Suprapubic skin (tissue), 4 donors: ENCODE data around the gene PIGL. TPM values are rescaled to one million over a fixed set of nuclear protein-coding genes. Genes with fewer than 3 reads are reported as not detected.

Source experiments
- DNase-seq, 2 donors: peaks; one replicate each; pipeline ENCODE4 v3.0.0-alpha.2; 2019; ENCODE audit warnings: low spot score in 2 of 2
- H3K27ac ChIP-seq: fragments of 200-600 bp; sonication (generic); one replicate; pipeline ENCODE4 v1.5.1; 2019
- H3K27me3 ChIP-seq: fragments of 200-600 bp; sonication (generic); one replicate; pipeline ENCODE4 v1.5.1; 2019
- H3K36me3 ChIP-seq: fragments of 200-600 bp; sonication (generic); one replicate; pipeline ENCODE4 v1.5.1; 2019
- H3K4me1 ChIP-seq: fragments of 200-600 bp; sonication (generic); one replicate; pipeline ENCODE4 v1.5.1; 2019
- H3K4me3 ChIP-seq: fragments of 200-600 bp; sonication (generic); one replicate; pipeline ENCODE4 v1.5.1; 2019; ENCODE audit warnings: mild to moderate bottlenecking
- H3K9me3 ChIP-seq: fragments of 200-600 bp; sonication (generic); one replicate; pipeline ENCODE4 v1.5.1; 2019
- EP300 ChIP-seq: sonication (generic); formaldehyde crosslinking; IDR thresholded peaks from one replicate; pipeline ENCODE4 v1.6.1; 2017; ENCODE audit warnings: antibody characterized with exemption
- POLR2A ChIP-seq, 2 donors: fragments of 450-650 bp; IDR thresholded peaks; one replicate each; pipeline ENCODE4 v1.6.1; 2017; ENCODE audit warnings: antibody characterized with exemption in 2 of 2, mild to moderate bottlenecking in 2 of 2, moderate library complexity in 2 of 2
- POLR2AphosphoS5 ChIP-seq, 3 donors: sonication (generic); formaldehyde crosslinking; IDR thresholded peaks; one replicate each; pipeline ENCODE4 v1.6.1; 2017; ENCODE audit warnings: antibody characterized with exemption in 3 of 3
- WGBS: methylation state at CpG from one replicate; pipeline ENCODE4 v1.1.5; 2018; 5-methylcytosine and 5-hydroxymethylcytosine counted together
- total RNA-seq, 4 donors: library from RNA; depleted of rRNA; stranded (reverse); fragments of >200 nt; gene quantifications; one replicate each; pipeline ENCODE4 v1.1.0, GENCODE V29; 2016
- TF ChIP-seq, protein P1 (sequence below), 2 donors: fragments of 200-600 bp in 1 of 2; fragments of 450-650 bp in 1 of 2; sonication (generic) in 1 of 2; IDR thresholded peaks; one replicate each; pipeline ENCODE4 v1.5.1; 2016 to 2019; ENCODE audit warnings: antibody characterized with exemption in 2 of 2, mild to moderate bottlenecking in 1 of 2, moderate library complexity in 1 of 2

PIGL gene
- total RNA-seq, 4 donors from 2014 or later: 59.5 to 287 (median 76.6) TPM

DNA sequence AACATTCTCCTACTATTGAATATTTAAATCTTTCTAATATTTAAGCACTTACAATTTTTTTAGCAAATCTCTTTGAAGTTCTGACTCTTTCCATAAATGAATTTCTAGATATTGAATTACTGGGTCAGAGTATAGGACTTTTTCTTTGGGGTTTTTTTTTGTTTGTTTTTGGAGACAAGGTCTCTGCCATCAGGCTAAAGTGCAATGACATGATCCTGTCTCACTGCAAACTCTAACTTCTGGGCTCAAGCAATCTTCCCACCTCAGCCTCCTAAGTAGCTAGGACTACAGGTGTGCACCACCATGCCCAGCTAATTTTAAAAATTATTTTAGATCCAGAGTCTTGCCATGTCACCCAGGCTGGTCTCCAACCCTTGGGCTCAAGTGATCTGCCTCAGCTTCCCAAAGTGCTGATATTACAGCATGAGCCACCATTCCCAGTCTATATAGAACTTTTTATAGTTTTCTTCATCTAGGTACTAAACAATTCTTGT, 24.9 kb downstream of the PIGL start:
- Histone ChIP-seq H3K36me3 (peaks cover 4% of the 10 kb centered on the region), H3K27ac (no peak overlapping the region), H3K4me1 (no peaks in the 10 kb centered on the region), H3K27me3 (no peaks in the 10 kb centered on the region), H3K9me3 (no peaks in the 10 kb centered on the region), H3K4me3 (no peak overlapping the region)
- TF ChIP-seq, protein P1, sequence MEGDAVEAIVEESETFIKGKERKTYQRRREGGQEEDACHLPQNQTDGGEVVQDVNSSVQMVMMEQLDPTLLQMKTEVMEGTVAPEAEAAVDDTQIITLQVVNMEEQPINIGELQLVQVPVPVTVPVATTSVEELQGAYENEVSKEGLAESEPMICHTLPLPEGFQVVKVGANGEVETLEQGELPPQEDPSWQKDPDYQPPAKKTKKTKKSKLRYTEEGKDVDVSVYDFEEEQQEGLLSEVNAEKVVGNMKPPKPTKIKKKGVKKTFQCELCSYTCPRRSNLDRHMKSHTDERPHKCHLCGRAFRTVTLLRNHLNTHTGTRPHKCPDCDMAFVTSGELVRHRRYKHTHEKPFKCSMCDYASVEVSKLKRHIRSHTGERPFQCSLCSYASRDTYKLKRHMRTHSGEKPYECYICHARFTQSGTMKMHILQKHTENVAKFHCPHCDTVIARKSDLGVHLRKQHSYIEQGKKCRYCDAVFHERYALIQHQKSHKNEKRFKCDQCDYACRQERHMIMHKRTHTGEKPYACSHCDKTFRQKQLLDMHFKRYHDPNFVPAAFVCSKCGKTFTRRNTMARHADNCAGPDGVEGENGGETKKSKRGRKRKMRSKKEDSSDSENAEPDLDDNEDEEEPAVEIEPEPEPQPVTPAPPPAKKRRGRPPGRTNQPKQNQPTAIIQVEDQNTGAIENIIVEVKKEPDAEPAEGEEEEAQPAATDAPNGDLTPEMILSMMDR (IDR thresholded peaks at IDR 0.05): no peak
- TF ChIP-seq EP300: no peak
- TF ChIP-seq POLR2A (IDR thresholded peaks at IDR 0.05): no peak
- TF ChIP-seq POLR2AphosphoS5 (IDR thresholded peaks at IDR 0.05): no peak
- DNase-seq: no peak

DNA sequence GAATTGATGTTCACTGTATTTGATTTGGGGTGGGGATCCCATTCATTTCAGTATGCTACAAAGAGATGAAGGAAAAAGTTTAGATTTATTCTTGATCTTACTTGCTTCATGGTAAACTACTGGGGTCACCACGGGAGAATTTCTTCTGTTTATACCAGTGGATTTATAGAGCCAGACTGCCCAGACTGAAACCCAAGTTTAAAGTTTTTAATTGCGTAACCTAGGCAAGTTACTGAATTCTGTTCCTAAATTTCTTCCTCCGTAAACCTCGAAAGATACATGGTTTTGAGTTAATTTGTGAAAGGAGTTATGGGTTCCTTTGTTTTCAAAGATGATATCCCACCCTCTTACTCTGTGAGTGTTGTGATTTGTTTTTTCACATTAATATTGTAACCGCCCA, 26.4 kb downstream of the PIGL start:
- Histone ChIP-seq H3K9me3 (no peaks in the 10 kb centered on the region), H3K4me3 (no peak overlapping the region), H3K36me3 (no peaks in the 10 kb centered on the region), H3K27ac (no peak overlapping the region), H3K27me3 (no peaks in the 10 kb centered on the region), H3K4me1 (no peaks in the 10 kb centered on the region)
- TF ChIP-seq, protein P1 (IDR thresholded peaks at IDR 0.05): no peak
- no peak for TF ChIP-seq EP300
- TF ChIP-seq POLR2AphosphoS5 (IDR thresholded peaks at IDR 0.05): no peak
- 89% methylated on average over 5 of the region's 5 CpGs for WGBS
- DNase-seq: no peak

DNA sequence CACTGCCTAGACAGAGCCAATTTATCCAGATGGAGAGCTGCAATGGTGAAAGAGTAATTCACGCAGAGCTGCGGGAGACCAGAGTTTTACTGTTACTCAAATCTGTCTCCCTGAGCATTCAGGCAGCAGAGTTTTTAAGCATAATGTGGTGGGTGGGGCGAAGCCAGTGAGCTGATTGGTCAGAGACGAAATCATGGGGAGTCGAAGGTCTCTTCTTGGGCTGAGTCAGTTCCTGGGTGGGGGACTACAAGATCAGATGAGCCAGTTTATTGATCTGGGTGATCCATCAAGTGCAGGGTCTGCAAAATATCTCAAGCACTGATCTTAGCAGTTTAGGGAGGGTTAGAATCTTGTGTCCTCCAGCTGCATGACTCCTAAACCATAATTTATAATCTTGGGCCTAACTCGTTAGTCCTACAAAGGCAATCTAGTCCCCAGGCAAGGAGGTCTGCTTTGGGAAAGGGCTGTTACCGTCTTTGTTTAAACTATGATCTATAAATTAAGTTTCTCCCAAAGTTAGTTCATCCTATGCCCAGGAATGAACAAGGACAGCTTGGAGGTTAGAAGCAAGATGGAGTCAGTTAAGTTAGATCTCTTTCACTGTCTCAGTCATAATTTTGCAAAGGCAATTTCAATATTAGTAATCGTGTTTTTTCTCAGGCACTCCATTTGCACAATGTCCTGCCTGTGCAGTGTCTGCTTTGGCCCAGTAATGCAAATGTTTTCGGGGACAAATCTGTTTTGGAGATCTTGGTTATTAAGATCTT, 27.0 kb downstream of the PIGL start:
- Histone ChIP-seq H3K4me3 (no peak overlapping the region), H3K27me3 (no peaks in the 10 kb centered on the region), H3K27ac (no peak overlapping the region), H3K36me3 (no peaks in the 10 kb centered on the region), H3K9me3 (no peaks in the 10 kb centered on the region), H3K4me1 (no peaks in the 10 kb centered on the region)
- 73% methylated on average over 9 of the region's 9 CpGs for WGBS
- DNase-seq: no peak
- TF ChIP-seq POLR2AphosphoS5 (IDR thresholded peaks at IDR 0.05) (no peak), EP300 (no peak)
- TF ChIP-seq, protein P1 (IDR thresholded peaks at IDR 0.05): no peak

DNA sequence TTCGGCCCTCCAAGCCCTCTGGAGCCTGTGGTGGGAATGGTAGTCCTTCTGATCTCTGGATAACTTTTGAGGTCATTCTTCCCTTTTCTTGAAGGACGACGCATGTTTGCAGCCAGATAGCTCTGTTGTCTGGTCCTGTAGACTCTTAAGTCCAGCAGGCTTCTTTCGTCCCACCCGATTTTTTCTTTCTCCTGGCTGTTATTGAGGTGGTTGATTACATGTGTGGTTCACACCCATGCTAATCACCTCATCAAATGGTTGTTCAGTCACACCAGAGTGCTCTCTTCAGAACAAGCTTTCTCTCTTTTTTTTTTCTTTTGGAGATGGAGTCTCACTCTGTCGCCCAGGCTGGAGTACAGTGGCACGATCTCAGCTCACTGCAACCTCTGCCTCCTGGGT, 30.6 kb downstream of the PIGL start:
- no peaks in the 10 kb centered on the region for H3K36me3 ChIP-seq
- TF ChIP-seq EP300: no peak
- TF ChIP-seq POLR2AphosphoS5 (IDR thresholded peaks at IDR 0.05): no peak
- TF ChIP-seq POLR2A (IDR thresholded peaks at IDR 0.05): no peak
- TF ChIP-seq, protein P1 (IDR thresholded peaks at IDR 0.05): no peak
- no peaks in the 10 kb centered on the region for H3K4me1 ChIP-seq
- DNase-seq: no peak
- H3K27ac ChIP-seq: no peak overlapping the region
- H3K4me3 ChIP-seq: no peak overlapping the region
- H3K27me3 ChIP-seq: no peaks in the 10 kb centered on the region
- H3K9me3 ChIP-seq: no peaks in the 10 kb centered on the region
- WGBS: 83% methylated on average over 7 of the region's 7 CpGs

DNA sequence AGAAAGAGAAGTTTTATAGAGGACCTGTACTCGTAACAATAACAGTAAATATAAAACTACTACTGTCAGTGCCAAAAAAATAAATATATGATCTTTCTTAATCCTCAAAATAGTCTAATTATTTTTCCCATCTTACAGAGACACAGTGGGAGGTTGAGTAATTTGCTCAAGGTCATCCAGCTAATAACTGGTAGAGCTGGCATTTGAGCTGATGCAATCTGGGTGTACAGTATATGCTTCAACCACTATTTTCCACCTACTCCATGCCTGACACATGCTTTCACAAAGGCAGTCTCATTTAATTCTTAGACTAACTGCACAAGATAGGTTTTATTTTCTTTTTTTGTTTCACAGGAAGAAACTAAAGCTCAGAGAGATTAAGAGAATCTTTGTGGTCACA, 33.6 kb downstream of the PIGL start:
- 84% methylated on average over 1 of the region's 1 CpG for WGBS
- DNase-seq: no peak
- H3K4me3 ChIP-seq: no peak overlapping the region
- TF ChIP-seq POLR2AphosphoS5 (IDR thresholded peaks at IDR 0.05): no peak
- TF ChIP-seq, protein P1 (IDR thresholded peaks at IDR 0.05): no peak
- no peak for TF ChIP-seq EP300
- TF ChIP-seq POLR2A (IDR thresholded peaks at IDR 0.05): no peak
- no peak overlapping the region for H3K27ac ChIP-seq
- no peaks in the 10 kb centered on the region for H3K36me3 ChIP-seq
- H3K9me3 ChIP-seq: no peaks in the 10 kb centered on the region
- H3K27me3 ChIP-seq: no peaks in the 10 kb centered on the region
- peaks cover 3% of the 10 kb centered on the region for H3K4me1 ChIP-seq
